GM19463 (cell line): ENCODE measurements around the gene LBHD2.

Experiments
- ATAC-seq: cut with Tn5 transposase; IDR thresholded peaks from one replicate; pipeline ENCODE4 v1.9.1; 2021; ENCODE audit warnings: mild to moderate bottlenecking, moderate library complexity; ENCODE audit not compliant: unreplicated experiment

Gene LBHD2

DNA sequence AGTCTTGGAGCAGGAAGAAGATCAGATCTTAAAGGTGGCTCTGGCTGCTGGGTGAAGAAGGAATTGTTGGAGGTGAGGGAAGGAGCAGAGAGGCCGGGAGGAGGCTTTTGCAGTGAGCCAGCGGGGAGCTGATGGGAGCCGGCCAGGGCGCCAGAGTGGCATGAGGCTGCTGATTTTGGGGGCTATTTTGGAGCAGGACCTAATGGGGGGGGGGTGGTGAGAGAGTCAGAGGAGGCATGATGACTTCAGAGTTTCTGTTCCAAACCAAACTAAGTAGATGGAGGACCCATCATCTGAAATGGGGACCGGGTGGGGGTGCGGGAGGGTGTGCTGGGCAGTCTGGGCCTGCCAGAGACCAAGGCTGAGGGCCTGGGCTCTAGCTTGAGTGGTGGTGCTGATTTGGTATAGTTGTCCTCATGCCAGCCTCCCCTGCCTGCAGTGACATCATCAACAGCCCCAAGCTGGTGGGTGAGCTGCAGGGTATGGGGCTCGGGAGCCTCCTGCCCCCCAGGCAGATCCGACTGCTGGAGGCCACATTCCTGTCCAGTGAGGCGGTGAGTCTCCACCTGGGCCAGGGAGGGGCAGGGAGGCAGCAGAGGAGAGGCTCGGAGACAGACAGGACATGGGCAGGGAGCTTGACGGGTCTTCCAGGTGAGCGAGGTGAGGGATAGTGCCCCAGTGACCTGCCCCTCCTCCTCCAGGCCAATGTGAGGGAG is 45.4 kb downstream of the LBHD2 start:
- no peak for ATAC-seq

DNA sequence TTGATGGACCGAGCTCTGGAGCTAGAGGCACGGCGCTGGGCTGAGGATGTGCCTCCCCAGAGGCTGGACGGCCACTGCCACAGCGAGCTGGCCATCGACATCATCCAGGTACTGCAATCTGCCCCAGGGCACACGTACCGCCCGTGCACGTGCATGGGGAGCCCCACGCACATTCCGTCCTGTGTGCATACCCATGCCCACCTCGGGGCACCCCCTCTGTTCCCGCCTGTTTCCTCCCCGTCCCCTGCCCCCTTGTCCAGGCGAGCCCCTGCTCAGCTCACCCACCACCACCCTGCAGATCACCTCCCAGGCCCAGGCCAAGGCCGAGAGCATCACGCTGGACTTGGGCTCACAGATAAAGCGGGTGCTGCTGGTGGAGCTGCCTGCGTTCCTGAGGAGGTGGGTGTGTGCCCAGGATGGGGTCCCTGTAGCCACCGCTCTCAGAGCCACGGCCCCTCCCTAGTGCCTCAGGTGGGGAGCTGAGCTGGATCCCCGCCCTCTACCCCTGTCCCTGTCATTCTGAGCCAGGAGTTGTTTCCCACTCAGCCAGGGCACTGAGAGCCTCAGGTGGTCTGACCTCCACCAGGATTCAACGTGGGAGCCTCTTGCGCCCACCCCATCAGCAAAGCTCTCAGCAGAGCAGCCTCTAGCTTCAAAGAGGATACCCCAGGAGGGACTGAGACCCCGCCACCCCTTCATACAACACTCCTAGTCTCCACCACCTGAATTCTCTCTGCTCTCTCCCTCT is 46.2 kb downstream of the LBHD2 start:
- ATAC-seq: no peak

DNA sequence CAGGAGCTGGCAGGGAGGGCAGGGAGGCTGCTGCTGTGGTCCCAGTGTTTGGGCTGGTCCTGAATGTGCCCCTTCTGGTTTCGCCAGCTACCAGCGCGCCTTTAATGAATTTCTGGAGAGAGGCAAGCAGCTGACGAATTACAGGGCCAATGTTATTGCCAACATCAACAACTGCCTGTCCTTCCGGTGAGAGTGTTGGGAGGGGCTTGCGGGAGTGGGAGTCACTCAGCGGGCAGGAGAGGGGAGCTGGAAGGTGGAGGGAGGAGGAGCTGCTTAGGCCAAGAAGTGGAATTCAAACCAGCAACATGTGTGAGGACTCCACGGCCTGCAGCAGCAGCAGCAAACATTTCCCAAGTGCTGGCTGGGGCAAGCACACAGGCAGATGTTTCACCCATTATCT is 47.0 kb downstream of the LBHD2 start:
- no peak for ATAC-seq

DNA sequence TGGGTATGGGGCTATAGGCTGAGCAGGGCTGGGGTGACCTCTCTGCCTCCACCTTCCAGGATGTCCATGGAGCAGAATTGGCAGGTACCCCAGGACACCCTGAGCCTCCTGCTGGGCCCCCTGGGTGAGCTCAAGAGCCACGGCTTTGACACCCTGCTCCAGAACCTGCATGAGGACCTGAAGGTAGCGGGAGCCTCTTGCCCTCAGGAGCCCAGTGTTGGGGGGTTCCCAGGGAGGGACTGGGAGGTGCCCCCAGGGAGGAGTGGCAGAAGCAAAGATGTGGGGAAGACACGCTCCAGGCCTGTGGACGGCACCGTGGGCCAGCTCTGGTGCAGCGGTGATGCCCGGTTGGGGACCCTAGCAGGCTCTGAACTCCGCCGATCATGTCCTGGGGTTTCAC is 47.6 kb downstream of the LBHD2 start:
- ATAC-seq: no peak

DNA sequence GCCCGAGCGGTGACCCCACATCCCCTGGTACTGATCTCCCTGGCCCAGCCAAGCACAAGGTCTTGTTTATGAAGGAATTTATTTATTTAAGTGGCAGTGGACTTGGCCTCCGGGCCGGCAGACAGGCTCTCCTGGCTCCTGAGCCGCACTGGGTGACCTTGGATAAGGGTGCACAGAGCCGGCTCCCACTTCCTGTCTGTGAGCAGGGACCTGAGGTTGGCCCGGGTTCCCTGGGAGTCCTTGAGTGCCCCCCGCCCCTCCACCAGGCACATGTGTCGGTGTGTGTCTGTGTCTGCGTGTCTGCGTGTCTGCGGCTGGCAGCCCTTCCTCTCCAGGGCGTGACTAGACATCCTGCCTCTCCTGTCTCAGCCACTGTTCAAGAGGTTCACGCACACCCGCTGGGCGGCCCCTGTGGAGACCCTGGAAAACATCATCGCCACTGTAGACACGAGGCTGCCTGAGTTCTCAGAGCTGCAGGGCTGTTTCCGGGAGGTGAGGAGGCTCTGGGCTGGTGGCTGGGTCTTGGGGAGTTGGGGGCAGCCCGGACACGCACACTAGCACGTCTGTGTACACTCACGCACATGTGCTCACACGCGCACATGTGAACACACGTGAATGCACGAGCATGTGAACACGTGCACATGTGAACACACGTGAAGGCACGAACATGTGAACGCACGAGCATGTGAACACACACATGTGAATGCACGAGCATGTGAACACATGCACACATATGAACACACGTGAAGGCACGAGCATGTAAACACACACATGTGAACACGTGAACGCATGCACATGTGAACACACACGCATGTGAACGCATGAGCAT is 48.6 kb downstream of the LBHD2 start:
- no peak for ATAC-seq

DNA sequence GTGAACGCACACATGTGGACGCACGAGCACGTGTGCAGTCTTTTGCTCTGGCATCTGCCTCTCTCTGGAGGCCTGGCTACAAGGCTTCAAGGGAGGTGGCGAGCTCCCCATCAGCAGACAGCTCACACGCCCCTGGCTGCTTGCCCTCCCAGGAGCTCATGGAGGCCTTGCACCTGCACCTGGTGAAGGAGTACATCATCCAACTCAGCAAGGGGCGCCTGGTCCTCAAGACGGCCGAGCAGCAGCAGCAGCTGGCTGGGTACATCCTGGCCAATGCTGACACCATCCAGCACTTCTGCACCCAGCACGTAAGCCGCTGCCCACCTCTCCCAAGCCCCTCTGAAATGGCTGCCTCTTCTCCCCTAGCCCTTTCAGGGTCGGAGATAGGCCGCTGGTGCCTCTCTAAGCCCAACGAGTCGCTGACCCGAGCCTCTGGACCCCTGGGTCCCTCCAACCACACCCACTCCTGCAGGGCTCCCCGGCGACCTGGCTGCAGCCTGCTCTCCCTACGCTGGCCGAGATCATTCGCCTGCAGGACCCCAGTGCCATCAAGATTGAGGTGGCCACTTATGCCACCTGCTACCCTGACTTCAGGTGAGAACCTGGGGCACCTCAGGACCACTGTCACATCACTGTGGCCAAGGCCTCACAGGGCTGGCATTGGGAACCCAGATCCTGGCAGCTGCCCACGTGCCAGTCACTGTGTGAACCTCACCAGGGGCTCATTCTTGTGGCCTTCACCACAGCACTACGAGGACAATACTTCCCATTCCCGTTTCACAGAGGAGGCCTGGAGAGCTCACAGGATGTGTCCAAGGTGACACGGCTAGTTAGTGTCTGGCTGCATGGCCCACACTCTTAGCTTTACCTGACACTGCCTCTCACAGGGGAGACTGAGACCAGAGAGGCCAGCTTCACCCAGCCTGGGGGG is 49.5 kb downstream of the LBHD2 start:
- no peak for ATAC-seq

DNA sequence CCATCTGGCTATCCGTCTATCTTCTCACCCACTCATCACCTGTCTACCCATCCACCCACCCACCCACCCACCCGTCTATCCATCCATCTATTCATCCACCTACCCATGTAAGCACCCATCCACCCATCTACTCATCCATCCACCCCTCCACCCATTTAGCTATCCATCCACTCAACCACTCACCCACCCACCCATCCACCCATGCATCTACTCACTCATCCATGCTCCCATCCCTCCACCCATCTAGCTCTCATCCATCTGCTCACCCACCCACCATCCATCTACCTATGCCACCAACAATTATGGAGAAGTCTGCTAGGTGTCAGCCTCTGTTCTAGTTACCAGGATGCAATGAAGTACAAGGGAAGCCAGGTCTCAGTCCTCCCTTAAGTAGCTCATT is 50.4 kb downstream of the LBHD2 start:
- ATAC-seq: no peak

- no peak for ATAC-seq
Observed at GRCh38 chr14:103134919-103135318, 50.9 kb downstream of the LBHD2 start.

- ATAC-seq: no peak
Observed at GRCh38 chr14:103135333-103136260, 51.6 kb downstream of the LBHD2 start.

- ATAC-seq: no peak
Observed at GRCh38 chr14:103136388-103137271, 52.6 kb downstream of the LBHD2 start.

GRCh38 chr14:103137689-103138300 is 53.8 kb downstream of the LBHD2 start:
- no peak for ATAC-seq

- no peak for ATAC-seq
Observed at GRCh38 chr14:103138301-103139131, 54.5 kb downstream of the LBHD2 start.

- ATAC-seq: no peak
Observed at GRCh38 chr14:103139132-103140025, 55.4 kb downstream of the LBHD2 start.
